ENCODE data around the gene HDAC4.

HDAC4 gene

DNA sequence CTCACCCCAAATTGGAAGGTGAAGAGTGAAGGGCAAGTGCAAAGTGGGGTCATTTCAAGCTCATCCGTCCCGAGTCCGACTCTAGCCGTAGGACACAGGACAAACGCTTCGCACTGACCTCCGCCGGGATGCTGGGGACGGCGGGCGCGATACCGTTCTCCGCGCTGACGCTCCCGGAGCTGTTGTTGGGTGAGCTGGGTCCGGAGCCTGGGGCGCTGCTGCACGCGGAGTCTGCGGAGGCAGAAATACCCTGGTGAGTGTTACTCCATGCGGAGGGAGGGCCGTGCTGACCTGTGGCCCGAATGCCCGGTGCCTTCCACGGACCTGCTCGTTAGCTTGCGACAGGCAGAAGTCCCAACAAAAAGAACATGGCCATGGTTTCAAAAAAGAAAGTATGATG, 261.3 kb downstream of the HDAC4 start:
- no peak for DNase-seq (ENCODE audit: low read depth)

DNA sequence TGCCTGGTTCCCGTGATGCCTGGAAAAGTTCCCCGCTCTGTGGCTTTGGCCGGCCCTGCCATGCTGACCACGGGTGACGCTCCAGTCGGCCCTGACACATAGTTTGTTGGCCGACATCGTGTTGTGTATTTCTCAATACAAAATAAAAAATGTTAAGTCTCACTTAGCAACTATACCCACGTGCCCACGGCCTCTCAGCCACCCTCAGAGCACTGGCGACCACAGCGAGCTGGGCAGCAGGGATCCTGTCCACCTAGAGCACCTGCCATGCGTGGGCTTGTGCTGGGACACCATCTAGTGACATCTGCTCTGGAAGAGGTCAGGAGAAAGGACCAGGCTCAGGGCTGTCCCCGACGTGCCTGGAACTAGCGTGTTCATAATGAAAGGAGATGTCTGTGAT, 261.7 kb downstream of the HDAC4 start:
- no peak for DNase-seq (ENCODE audit: low read depth)

DNA sequence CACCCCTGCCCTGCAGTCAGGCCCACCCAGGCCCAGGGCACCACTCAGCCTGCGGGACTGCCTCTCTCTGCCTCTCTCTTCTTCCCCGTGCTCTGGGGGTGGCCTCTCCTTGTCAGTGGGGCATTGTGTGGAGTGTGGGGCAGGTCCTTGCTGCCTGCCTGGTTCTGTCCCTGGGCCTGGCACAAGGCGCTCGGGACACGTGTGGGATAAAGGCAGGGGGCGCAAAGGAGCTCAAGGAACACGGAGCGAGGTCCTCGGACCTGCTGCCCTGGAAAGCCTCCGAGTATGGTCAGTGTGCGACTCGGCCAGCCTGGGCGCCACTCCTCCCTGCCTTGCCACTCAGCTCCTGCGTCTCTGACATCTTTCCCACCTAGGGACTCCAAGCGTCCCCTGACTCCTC, 262.2 kb downstream of the HDAC4 start:
- DNase-seq (ENCODE audit: low read depth): no peak

DNA sequence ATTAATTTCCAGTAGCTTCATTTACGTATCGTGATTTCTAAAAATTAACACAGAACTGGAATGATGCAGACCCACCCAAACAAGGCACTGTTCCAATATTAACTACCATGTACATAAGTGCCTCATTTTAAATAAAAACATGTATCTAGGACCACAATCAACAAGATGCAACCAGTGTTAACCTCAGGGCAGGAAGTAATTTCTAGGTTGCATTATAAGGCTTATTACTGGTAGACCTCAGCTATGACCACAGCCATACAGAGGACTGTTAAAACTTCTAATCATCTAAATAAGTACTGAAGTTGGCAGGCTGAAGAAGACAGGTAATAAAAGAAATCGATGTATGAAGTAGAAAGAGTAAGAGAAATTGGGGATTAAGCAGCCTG, 262.9 kb downstream of the HDAC4 start:
- DNase-seq (ENCODE audit: low read depth): no peak

DNA sequence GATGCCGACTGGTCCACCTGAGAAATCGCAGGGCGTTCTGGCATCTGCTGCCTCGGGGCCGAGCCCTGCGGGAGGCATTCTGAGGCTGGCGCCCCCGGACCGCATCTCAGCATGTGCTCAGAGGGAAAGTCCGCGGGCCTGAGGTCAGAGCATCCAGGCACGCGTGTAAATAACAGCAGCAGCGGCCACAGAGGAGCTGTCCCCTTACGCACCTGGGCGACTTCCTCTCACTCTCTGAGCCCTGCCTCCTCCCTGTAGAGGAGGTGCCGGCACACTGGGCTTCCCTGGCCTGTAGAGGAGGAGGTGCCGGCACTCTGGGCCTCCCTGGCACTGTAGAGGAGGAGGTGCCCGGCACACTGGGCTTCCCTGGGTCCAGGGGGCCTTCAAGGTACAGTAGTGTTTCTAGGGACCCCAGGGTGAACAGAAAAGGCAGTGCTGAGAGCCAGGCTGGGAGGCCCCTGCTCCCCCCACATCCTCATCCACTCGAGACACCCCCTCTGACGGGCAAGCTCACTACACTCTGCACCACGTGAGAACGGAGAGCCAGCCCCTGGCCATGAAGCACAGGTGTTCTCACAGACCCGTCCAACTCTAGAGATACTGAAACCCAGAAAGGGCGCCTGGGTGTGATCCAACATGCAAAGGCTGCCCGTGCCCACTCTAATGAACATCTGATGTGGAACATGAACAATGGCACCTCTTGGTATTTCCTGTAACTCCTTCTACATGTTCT, 263.5 kb downstream of the HDAC4 start:
- no peak for DNase-seq (ENCODE audit: low read depth)

DNA sequence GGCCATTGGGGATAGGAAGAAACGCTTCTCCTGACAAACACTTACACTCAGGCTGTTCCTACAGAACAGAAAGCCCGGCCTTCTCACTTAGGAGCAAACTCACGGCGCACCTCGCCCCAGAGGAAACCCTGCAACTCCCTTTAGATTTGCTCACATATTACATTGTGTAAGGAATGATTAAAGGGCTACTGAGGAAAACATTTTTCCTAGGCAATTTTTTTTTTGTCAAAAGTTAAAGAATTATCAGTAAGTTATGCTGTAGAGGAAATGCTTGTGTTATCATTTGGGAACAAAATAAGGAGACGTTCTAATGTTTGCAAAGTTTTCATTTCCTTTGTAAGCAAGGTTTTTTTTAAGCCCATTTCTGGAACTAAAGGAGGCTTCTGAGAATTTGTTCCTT, 264.1 kb downstream of the HDAC4 start:
- DNase-seq (ENCODE audit: low read depth): no peak

DNA sequence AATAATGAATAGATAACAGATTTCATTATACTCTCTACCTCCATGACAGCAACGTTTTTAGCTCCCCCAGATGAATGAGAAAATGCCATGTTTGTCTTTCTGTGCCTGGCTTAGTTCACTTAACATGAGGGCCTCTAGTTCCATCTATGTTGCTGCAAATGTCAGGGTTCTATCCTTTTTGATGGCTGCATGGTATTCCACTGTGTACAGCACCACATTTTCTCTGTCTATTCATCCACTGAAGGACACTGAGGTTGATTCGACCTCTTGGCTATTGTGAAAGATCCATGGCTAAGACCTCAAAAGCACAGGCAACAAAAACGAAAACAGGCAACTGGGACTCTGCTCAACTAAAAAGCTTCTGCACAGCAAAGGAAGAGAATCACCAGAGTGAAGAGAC, 264.6 kb downstream of the HDAC4 start:
- DNase-seq (ENCODE audit: low read depth): no peak

DNA sequence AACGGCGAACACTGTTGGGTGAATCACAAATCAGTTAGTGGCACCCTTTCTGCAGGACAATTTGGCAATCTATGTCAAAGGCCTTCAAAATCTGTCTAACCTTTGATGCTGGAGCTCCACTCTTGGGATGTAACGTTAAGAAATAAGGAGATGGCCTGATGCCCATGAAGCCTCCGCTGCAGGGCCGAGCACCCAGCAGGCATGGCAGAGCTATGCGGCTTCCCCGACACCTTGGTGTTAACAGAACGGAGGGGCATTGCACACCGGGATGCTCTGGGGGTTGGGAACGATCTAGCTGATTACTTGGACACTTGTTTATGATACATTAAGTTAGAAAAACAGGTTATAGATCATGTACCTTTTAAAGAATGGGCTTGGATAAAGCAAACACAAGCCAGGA, 265.3 kb downstream of the HDAC4 start:
- no peak for DNase-seq (ENCODE audit: low read depth)

DNA sequence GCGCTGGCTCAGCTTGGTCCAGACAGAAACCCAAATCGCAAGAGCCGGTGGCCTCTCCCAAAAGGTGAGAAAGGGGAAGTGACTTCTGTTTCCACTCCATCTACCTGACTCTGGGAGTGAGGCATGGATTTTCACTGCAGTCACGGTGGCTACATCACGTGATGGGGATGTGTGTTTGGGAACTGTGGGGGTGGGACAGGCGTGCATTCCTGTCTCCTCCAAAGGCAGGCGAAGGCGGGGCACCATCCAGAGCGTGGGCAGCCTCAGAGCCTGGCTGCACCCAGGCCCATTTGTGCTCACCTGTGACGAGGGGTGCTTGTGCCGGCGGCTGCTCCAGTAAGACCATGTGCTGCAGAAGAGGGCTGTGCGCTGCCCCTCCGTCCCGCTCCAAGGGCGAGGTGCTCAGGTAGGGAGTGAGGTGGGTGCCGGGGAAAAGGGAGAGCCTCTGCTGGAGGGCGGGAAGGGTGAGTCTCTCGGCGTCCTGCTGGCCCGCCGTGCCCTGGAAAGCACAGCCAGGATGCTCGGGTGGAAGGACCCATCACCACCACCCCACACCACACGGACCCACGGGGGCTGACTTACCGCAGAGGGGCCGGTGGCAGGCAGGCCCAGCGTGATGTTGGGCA, 266.8 kb downstream of the HDAC4 start:
- DNase-seq (ENCODE audit: low read depth): no peak

DNA sequence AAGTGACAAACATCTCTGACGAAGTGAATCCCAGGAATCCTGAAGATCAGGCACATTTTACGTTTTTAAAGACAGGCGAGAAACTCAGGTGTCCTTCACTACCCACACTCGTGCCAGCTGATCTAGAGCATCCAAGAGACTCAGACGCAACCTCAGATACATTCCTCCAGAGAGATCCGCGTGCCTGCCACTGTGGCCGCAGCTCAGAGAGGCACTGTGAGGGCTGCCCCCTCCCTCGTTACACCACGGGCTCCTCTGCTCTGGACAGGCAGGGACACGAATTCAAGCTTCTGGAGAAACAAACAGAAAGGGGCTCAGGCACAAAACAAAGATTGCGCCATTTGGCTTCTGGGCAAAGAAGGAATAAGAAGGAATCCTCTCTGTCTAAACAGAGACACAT, 268.0 kb downstream of the HDAC4 start:
- no peak for DNase-seq (ENCODE audit: low read depth)

DNA sequence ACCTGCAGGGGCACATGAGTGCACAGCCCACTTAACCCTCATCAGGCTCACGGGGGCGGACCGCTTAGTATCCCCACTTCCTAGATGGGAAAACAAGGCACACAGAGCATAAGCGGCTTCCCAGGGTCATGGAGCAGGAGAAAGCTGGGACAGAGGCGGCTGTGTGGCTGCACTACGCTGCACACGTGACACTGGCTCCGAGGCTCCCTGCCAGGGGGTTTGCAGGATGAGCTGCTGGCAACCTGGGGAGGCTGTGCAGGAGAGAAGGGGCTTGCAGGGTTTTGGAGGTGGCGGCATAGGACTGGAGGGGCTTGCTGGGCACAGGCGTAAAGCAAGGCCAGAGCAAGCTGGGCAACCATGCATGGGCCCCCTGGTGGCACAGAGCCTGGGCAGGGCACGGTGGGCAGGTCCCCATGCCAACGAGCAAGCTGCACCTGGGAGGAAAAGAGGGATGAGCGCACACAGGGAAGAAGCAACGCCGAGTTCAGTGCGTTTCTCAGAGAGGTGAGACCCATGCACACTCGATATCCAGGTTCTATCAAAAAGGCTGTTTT, 268.6 kb downstream of the HDAC4 start:
- DNase-seq (ENCODE audit: low read depth): no peak

DNA sequence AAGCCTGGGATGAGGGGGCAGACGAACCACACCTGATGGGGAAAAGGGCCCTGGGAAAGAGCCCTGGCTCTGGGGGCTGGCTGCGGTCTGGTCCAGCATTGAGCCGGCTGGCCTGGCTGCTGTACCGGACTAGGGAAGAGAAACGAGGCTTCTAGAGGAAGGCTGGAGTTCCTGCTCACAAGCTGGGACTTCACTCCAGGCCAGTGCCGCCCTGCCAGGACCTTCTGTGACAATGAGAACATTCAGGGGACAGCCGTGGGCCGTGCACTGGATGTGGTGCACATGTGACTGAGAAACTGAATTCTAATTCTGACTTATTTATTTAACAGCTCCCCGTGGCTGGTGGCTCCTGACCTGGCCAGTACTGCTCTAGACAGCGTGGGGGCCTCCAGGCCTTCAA, 269.3 kb downstream of the HDAC4 start:
- no peak for DNase-seq (ENCODE audit: low read depth)

DNA sequence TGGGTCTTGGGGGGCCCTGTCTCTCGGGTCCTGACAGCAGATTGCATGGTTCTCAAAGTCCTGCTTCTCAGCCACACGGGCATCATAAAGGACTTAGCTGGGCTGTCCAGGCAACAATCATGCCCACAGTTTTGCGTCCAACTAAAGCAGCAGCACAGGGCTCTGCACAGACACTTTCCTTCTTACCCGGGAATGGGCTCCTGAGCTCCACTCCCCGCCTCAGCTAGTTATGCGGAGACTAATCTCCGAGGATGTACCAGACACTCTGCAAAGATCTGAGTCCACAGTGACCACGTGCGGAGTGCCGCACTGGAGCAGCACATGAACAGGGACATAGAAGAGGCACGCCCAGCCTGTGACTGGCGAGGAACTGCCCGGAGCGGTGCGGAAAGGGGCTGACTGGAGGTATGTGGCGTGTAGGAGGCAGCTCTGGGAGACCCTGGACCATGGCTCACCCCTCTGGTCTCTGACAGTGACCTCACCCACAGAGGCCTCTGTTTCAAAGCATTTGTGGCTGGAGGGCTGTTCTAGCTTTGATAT, 270.0 kb downstream of the HDAC4 start:
- no peak for DNase-seq (ENCODE audit: low read depth)

DNA sequence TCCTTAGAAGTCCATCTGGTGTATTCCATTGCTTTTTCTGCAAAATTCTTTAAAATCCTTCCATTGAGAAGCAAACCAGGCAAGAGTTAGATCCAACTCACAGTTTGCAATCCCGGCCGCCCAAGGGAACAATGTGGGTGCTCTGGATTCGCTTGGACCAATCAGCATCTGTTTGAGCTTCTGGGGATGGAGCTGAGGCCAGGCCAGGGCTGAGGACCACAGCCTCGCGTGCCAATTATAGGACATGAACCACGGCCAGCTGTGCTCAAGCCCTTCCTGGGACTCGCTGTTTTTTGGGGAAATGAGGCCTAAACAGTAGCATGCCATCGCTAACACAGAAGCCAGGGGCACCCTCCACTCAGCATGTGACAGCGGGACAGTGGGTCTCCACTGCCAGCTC, 270.8 kb downstream of the HDAC4 start:
- DNase-seq (ENCODE audit: low read depth): no peak

DNA sequence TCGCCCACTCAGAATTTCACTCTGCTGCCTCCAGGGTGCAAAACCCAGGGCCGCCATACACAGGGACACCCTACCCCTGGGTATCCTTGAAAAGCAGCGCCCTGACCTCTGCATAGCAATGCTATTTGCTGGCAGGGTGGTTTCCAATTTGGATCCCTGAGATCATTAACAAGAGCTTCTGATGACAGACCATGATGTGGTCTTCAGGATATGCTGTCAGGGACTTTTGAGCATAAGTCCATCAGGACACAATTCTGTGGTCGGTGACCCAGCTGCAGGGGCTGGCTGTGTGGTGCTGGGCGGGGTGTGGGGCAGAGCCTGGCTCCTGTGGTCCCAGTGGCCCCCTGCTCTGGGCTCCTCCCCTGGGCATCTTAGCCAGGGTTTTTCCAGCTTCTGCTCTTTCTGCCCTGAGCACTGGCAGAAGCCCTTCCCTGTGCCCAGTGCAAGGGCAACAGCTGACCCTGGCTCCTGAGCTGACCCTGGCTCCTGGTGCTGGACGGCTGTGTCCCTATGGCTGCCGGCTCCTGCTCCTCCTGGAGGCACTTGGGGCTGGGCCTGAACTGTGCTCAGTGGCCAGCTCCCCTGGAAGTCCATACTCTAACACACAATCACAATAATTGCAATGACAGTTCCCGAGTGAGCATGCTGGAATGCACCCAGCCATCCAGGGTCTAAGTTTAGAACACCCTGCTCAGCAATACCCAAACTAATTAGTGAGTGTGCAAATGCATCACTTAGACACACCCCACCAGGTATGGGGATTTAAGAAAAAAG, 271.5 kb downstream of the HDAC4 start:
- DNase-seq (ENCODE audit: low read depth): no peak

DNA sequence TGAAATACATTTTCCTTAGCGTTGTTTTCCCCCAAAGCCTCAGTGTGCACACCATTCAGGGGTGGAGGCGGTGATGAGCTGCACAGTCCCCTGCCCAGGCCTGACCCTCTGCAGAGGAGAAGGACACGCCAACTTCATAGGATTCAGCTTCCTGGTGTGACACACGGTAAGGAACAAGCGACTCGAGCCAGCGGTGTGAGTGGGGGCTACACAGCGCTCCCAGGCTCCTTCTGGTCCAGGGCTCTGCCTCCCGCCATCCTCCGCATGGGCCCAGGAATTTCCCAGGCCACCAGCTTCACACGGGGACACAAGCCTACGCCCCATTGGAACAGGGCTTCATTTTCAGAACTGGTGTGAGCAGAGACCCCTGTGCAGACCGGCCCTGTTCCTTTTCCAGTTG, 272.1 kb downstream of the HDAC4 start:
- no peak for DNase-seq (ENCODE audit: low read depth)

DNA sequence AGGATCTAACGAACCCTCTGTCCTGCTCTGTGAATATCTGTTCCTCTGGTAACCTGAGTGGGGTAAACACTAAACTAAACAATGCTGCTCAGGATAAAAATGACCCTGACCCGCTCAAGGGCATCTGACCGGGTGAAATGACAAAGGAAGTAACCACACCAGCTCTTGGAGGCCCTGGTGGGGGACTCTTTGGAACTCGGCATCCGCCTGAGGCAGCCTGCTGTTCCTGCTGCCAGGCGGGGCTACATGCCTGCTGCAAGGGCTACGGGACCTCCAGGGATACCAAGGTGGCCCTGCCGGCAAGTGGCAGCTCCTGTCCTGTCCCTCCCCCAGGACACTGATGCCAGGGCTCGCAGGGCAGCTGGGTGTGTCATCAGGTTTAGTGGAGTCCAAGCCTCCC, 273.3 kb downstream of the HDAC4 start:
- no peak for DNase-seq (ENCODE audit: low read depth)

DNA sequence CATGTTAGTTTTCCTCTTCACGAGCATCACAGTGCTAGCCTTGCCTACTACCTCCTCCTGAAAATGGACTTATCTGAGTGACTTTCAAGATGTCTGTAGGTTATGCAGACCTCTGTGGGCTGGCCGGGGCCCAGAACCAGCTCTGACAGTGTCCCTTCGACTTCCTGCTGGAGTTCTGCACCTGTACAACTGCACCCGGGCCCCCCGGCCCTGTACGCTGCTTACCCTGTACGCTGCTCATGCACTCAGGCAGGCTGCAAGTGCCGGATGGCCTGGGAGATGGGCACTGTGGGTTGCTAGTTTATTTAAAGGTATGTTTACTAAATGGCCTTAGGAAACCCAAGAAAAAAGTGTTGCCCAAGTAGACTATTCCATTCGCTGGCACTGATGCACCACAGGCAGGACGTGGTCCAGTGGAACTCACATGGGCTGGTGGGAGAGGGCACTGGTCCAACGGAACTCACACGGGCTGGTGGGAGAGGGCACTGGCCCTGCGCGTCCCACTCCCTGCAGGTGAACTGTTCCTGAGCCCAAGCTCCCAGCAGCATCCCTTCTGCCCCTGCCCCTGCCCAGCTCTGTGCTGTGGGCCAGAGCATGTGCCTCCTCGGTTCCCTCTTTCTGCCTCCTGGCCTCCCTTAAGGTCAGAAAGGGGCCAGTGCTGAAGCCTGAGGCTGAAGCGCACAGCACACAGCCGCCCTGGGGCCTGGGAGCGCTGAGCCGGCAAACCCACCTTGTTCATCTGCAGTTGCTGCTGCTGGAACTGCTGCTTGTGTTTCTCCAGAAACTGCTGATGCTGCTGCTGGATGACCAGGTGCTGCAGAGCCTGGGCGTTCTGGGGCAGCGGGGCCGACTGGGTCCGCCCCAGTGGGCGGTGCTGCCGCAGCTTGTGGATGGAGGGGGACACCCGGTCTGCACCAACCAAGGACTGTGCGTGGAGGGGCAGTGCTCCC, 274.8 kb downstream of the HDAC4 start:
- DNase-seq (ENCODE audit: low read depth): no peak

DNA sequence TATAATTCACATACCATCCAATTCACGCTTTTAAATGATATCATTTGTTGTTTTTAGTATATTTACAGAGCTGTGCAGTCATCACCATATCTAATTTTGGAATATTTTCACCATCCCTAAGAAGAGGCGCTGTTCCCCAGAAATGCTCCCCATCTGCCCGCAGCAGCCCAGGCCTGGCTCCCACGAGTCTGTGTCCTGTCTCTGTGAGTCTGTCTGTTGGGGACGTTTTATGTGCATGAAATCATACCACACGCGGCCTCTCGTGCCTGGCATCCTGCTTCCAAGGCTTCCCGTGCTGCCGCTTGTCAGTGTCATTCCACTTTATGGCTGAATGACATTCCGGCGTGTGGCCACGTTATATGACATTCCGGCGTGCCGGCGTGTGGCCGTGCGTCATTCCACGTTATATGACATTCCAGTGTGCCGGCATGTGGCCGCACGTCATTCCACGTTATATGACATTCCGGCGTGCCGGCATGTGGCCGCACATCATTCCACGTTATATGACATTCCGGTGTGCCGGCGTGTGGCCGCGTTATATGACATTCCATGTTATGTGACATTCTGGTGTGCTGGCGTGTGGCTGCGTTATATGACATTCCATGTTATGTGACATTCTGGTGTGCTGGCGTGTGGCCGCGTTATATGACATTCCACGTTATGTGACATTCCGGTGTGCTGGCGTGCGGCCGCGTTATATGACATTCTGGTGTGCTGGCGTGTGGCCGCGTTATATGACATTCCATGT, 276.5 kb downstream of the HDAC4 start:
- DNase-seq (ENCODE audit: low read depth): no peak

DNA sequence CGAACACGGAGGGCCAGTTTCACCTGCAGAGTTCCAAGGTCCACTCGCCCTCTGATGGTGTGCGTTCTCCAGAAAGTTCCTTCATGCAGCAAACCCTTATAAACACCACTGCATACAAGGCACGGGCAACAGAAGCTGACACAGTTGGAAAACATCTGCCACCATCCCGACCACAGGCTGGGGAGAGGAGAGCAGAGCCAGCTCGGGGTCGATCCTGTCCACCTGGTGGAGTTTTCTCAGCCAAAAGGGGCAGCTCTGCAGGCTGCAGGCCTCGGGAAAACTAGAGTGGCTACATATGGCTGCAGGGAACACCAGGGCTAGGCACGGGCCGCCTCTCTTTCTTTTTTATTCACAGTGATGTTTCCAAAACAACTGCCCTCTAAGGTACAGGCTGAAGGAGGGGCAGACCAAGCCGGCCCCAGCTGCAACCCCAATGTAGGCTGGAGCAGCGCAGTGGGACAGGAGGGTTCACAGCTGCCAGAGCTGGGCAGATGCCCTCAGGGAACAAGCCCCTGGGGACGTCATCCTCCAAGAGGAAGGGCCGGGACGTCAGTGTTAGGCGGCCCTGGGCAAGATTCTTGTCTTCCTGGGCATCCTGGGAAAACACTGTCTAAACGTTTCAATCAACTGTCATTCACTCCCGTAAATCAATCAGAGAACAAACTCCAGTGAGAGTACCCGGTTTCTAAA, 278.3 kb downstream of the HDAC4 start:
- no peak for DNase-seq (ENCODE audit: low read depth)
